K562 (cell line): ENCODE results near the gene SLC2A9. TPM values are rescaled to one million over a fixed set of nuclear protein-coding genes. Genes with fewer than 3 reads are reported as not detected.

Experiments used
- ATAC-seq: fragments of 200-7000 bp; cut with Tn5 transposase; 3 replicates; pipeline ENCODE4 v1.9.1; 2020; ENCODE audit warnings: moderate library complexity
- BruUV-seq: library from RNA; stranded (reverse); fragments of 400-500 nt; replicated peaks from 2 replicates; lab custom pipeline; 2021; lab: Mats Ljungman, UMichigan
- CTCF ChIA-PET: fragments of 300-600 bp; formaldehyde crosslinking; extraction: SDS; loops from one replicate; lab custom pipeline; 2021; ENCODE audit warnings: low intra/inter-chr PET ratio; lab: Yijun Ruan, JAX
- POLR2A ChIA-PET: fragments of 300-600, 350-650 bp; sonication (Branson Sonifier 250); formaldehyde crosslinking; extraction: SDS; loops from one replicate; lab custom pipeline; 2021; ENCODE audit warnings: antibody characterized with exemption, inconsistent platforms; lab: Yijun Ruan, JAX
- DNase-seq, 4 experiments: peaks; one replicate each; pipeline versions ENCODE4 v3.0.0 to v3.0.0-alpha.2; 2011 to 2018; ENCODE audit warnings: low spot score in 3 of 4, mixed read lengths in 3 of 4; ENCODE audit errors: extremely low read depth in 1 of 4
- FAIRE-seq: peaks from 2 replicates; lab custom pipeline; 2011; peaks lifted over from hg19 to GRCh38; lab: Jason Lieb, UNC
- H2AFZ ChIP-seq: 2 replicates; pipeline ENCODE4 v1.6.0; 2011; ENCODE audit warnings: low read depth, low read length, control low read depth, inconsistent platforms
- H3K27ac ChIP-seq: fragments of 200-600 bp; 3 replicates; pipeline ENCODE4 v1.8.0; 2011; ENCODE audit warnings: low read depth, mild to moderate bottlenecking, control low read depth, inconsistent platforms, low read length, moderate library complexity, mixed read lengths; ENCODE audit errors: extremely low read depth
- H3K27me3 ChIP-seq, 2 experiments: fragments of 300-600 bp in 1 of 2; 2 replicates in 1 of 2; 3 replicates in 1 of 2; pipeline versions ENCODE4 v1.6.0 to v1.8.0; 2011; ENCODE audit warnings: inconsistent platforms in 2 of 2, low read length in 2 of 2, mild to moderate bottlenecking in 1 of 2, mixed read lengths in 1 of 2, moderate library complexity in 1 of 2; ENCODE audit not compliant: control insufficient read depth in 2 of 2, insufficient read depth in 2 of 2
- H3K36me3 ChIP-seq: fragments of 300-600 bp; 3 replicates; pipeline ENCODE4 v1.8.0; 2011; ENCODE audit warnings: mild to moderate bottlenecking, low read length, inconsistent platforms; ENCODE audit not compliant: control insufficient read depth, insufficient read depth
- H3K4me1 ChIP-seq, 2 experiments: fragments of 200-600 bp in 1 of 2; replicated peaks in 1 of 2; 2 replicates in 1 of 2; 3 replicates in 1 of 2; pipeline versions ENCODE4 v1.5.1 to v1.8.0; 2011; ENCODE audit warnings: inconsistent platforms in 2 of 2, low read length in 2 of 2, mild to moderate bottlenecking in 1 of 2, mixed read lengths in 1 of 2, moderate library complexity in 1 of 2; ENCODE audit not compliant: control insufficient read depth in 2 of 2, insufficient read depth in 2 of 2
- H3K4me2 ChIP-seq: 2 replicates; pipeline ENCODE4 v1.6.1; 2011; ENCODE audit warnings: low read length, control low read depth, inconsistent platforms, mixed read lengths; ENCODE audit not compliant: insufficient read depth
- H3K4me3 ChIP-seq: fragments of 200-600 bp; sonication (generic), shearing (Covaris generic); 2 replicates; pipeline ENCODE4 v1.5.1; 2016; ENCODE audit warnings: control low read depth, inconsistent platforms
- H3K79me2 ChIP-seq: fragments of 200-600 bp; 3 replicates; pipeline ENCODE4 v1.8.0; 2011; ENCODE audit warnings: low read length, inconsistent platforms; ENCODE audit not compliant: control insufficient read depth, insufficient read depth
- H3K9ac ChIP-seq, 2 experiments: 2 replicates each; pipeline versions ENCODE4 v1.6.0 to v1.6.1; 2011; ENCODE audit warnings: low read depth in 2 of 2, low read length in 2 of 2, control low read depth in 1 of 2, inconsistent platforms in 1 of 2, mild to moderate bottlenecking in 1 of 2, mixed read lengths in 1 of 2; ENCODE audit not compliant: insufficient read depth in 1 of 2
- H3K9me1 ChIP-seq: one replicate; pipeline ENCODE4 v1.6.0; 2011; ENCODE audit warnings: inconsistent platforms, mild to moderate bottlenecking, low read length, moderate library complexity; ENCODE audit not compliant: control insufficient read depth, insufficient read depth
- H3K9me3 ChIP-seq: replicated peaks from 2 replicates; pipeline ENCODE4 v1.5.1; 2011; ENCODE audit warnings: low read depth, low read length, inconsistent platforms; ENCODE audit not compliant: control insufficient read depth, insufficient read depth
- H4K20me1 ChIP-seq: replicated peaks from 2 replicates; pipeline ENCODE4 v1.6.1; 2011; ENCODE audit warnings: low read length, inconsistent platforms, mixed read lengths; ENCODE audit not compliant: control insufficient read depth, insufficient read depth
- ATF7 ChIP-seq: fragments of 450-650 bp; IDR thresholded peaks from 2 replicates; pipeline ENCODE4 v1.7.1; 2014; ENCODE audit warnings: mild to moderate bottlenecking, moderate library complexity
- CHCHD3 ChIP-seq: fragments of 250-450 bp; sonication (Bioruptor Pico); IDR thresholded peaks from 2 replicates; pipeline ENCODE4 v2.1.2; 2022; ENCODE audit warnings: mild to moderate bottlenecking
- CHD2 ChIP-seq: IDR thresholded peaks from 2 replicates; pipeline ENCODE4 v1.6.1; 2011; ENCODE audit warnings: low read depth, low read length
- DMBX1 ChIP-seq: fragments of 250-450 bp; sonication (Bioruptor Pico); IDR thresholded peaks from 2 replicates; pipeline ENCODE4 v1.8.0; 2022; ENCODE audit warnings: inconsistent platforms, mild to moderate bottlenecking, moderate library complexity, borderline replicate concordance
- JUN ChIP-seq, 2 experiments: sonication (generic) in 1 of 2; formaldehyde crosslinking in 1 of 2; IDR thresholded peaks; 2 replicates each; pipeline versions ENCODE4 v1.6.1 to v1.8.0; 2012 to 2022; ENCODE audit warnings: borderline replicate concordance in 2 of 2, mild to moderate bottlenecking in 2 of 2, improper control_type of control experiment in 1 of 2, low read depth in 1 of 2, low read length in 1 of 2, missing genetic modification reagents in 1 of 2
- JUND ChIP-seq, 2 experiments: IDR thresholded peaks; 2 replicates in 1 of 2; 3 replicates in 1 of 2; pipeline ENCODE4 v1.6.1; 2011; ENCODE audit warnings: borderline replicate concordance in 2 of 2, low read depth in 2 of 2, low read length in 2 of 2, improper control_type of control experiment in 1 of 2, missing biosample characterization in 1 of 2, missing genetic modification characterization in 1 of 2, missing genetic modification reagents in 1 of 2
- KLF10 ChIP-seq: fragments of 250-450 bp; sonication (Bioruptor Pico); IDR thresholded peaks from 2 replicates; pipeline ENCODE4 v1.6.1; 2021; ENCODE audit warnings: matching md5 sums
- KLF16 ChIP-seq: IDR thresholded peaks from 2 replicates; pipeline ENCODE4 v1.6.1; 2016; ENCODE audit warnings: antibody characterized with exemption
- NONO ChIP-seq, 2 experiments: fragments of 200-400 bp in 1 of 2; fragments of 450-650 bp in 1 of 2; formaldehyde crosslinking in 1 of 2; IDR thresholded peaks; 2 replicates each; pipeline ENCODE4 v1.6.1; 2017; ENCODE audit warnings: low read depth in 2 of 2, mild to moderate bottlenecking in 2 of 2, moderate library complexity in 2 of 2, low read length in 1 of 2
- RB1 ChIP-seq: fragments of 450-650 bp; IDR thresholded peaks from 2 replicates; pipeline ENCODE4 v1.6.1; 2017; ENCODE audit warnings: low read depth, mild to moderate bottlenecking
- RBM17 ChIP-seq: fragments of 200-400 bp; formaldehyde crosslinking; IDR thresholded peaks from 2 replicates; pipeline ENCODE4 v1.6.1; 2017; ENCODE audit warnings: low read depth, mild to moderate bottlenecking, low read length, borderline replicate concordance
- SMAD2 ChIP-seq: fragments of 150-350 bp; IDR thresholded peaks from 2 replicates; pipeline ENCODE4 v1.6.1; 2014; ENCODE audit warnings: low read depth, mild to moderate bottlenecking, low read length
- SRSF7 ChIP-seq: fragments of 200-400 bp; formaldehyde crosslinking; optimal IDR thresholded peaks from 2 replicates; pipeline ENCODE3; 2017; ENCODE audit warnings: mild to moderate bottlenecking, low read depth, low read length
- YY1 ChIP-seq, 3 experiments: IDR thresholded peaks; 2 replicates each; pipeline ENCODE4 v1.6.1; 2011; ENCODE audit warnings: low read length in 2 of 3, mild to moderate bottlenecking in 2 of 3, moderate library complexity in 2 of 3, borderline replicate concordance in 1 of 3, control low read depth in 1 of 3, low read depth in 1 of 3; ENCODE audit not compliant: insufficient read depth in 3 of 3, insufficient replicate concordance in 2 of 3, control insufficient read depth in 1 of 3, insufficient read length in 1 of 3; ENCODE audit errors: extremely low read depth in 1 of 3
- ZNF507 ChIP-seq: conservative IDR thresholded peaks from 2 replicates; pipeline ENCODE4 v1.6.1; 2017; ENCODE audit warnings: missing genetic modification characterization, missing compliant biosample characterization
- ZNF668 ChIP-seq: fragments of 250-450 bp; sonication (Bioruptor Pico); IDR thresholded peaks from 2 replicates; pipeline ENCODE4 v1.8.0; 2022; ENCODE audit warnings: mild to moderate bottlenecking, inconsistent platforms
- ZNF830 ChIP-seq: fragments of 250-450 bp; sonication (Bioruptor Pico); IDR thresholded peaks from 2 replicates; pipeline ENCODE4 v1.5.0; 2021; ENCODE audit warnings: mild to moderate bottlenecking
- WGBS: fragments of 100-300 bp; shearing (Covaris generic); methylation state at CpG from one replicate; pipeline ENCODE4 v1.1.6; 2016; ENCODE audit warnings: low coverage, mixed read lengths; ENCODE audit not compliant: insufficient coverage; ENCODE audit errors: missing lambda C conversion rate; 5-methylcytosine and 5-hydroxymethylcytosine counted together
- in situ Hi-C: fragments of 300-500 bp; cut with MboI; formaldehyde crosslinking; loops from 4 replicates; pipeline ENCODE4 v1.15.0; 2018; ENCODE audit warnings: inconsistent platforms, mixed read lengths
- intact Hi-C: fragments of 100-400 bp; cut with micrococcal nuclease; formaldehyde crosslinking; loops from 2 replicates; pipeline ENCODE4 v1.14.2; 2022
- polyA plus RNA-seq, 8 experiments: library from polyadenylated mRNA; depleted of rRNA in 4 of 8; stranded (reverse) in 5 of 8; unstranded in 3 of 8; fragments of >200 nt; fragmentation: Nextera tagmentation in 2 of 8; fragmentation: Illumina TruSeq in 1 of 8; extraction: Ambion mirVana in 2 of 8; extraction: Trizol in 1 of 8; gene quantifications; 2 replicates each; pipeline versions ENCODE4 v1.2.1 to v1.2.3, GENCODE V29; 2011 to 2014; ENCODE audit warnings: inconsistent platforms in 1 of 8, missing spikeins in 1 of 8
- total RNA-seq, 7 experiments: library from RNA; depleted of rRNA in 6 of 7; stranded (reverse); fragments of >200 nt in 6 of 7; fragmentation: Illumina TruSeq in 2 of 7; extraction: Trizol in 2 of 7; gene quantifications; 2 replicates each; pipeline versions ENCODE4 v1.2.1 to v1.2.3, GENCODE V29; 2011 to 2021; ENCODE audit warnings: low replicate concordance in 1 of 7
- TF ChIP-seq, protein P1 (sequence below): fragments of 250-450 bp; sonication (Bioruptor Pico); IDR thresholded peaks from 2 replicates; pipeline ENCODE4 v1.8.0; 2022; ENCODE audit warnings: moderate library complexity, mild to moderate bottlenecking, inconsistent platforms
- TF ChIP-seq, protein P2 (sequence below), 2 experiments: fragments of 450-650 bp in 1 of 2; sonication (generic) in 1 of 2; formaldehyde crosslinking in 1 of 2; IDR thresholded peaks in 1 of 2; conservative IDR thresholded peaks in 1 of 2; 2 replicates each; pipeline versions ENCODE4 v1.6.1 to v1.8.1; 2016 to 2023; ENCODE audit warnings: mild to moderate bottlenecking in 2 of 2, moderate library complexity in 2 of 2, inconsistent platforms in 1 of 2, missing genetic modification reagents in 1 of 2

Gene SLC2A9
- total and polyA plus RNA-seq, 9 of the 15 experiments (the other 6 are each of a cell fraction or from before 2014, with no cell fraction given) = 0.15 to 1.9 (median 0.76) TPM

DNA sequence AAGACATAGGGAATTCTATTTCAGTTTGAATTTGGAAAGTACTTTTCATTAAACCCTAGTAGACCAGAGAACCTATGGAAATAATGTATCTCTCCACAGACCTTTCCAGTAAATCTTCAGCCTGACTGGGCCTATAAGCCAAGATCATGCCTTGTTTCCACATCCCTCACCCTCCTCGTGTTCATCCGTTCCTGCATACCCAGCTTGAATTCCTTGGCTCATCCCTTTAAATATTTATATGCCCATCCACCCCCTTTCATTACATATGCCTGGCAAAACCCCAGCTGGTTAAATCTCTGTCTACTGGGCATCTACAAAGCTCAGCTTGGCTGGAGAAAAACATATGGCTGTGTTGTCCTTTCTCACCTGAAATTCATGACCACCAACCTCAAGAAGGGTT lies 32.4 kb downstream of the SLC2A9 start (continued):
- TF ChIP-seq JUN (IDR thresholded peaks at IDR 0.05; ENCODE audit: borderline replicate concordance, low read depth, low read length) (no peak), JUN (CRISPR knock-in tag; IDR thresholded peaks at IDR 0.05; ENCODE audit: borderline replicate concordance) (no peak), JUND (IDR thresholded peaks at IDR 0.05; ENCODE audit: borderline replicate concordance, low read depth, low read length) (no peak), JUND (tag; IDR thresholded peaks at IDR 0.05; ENCODE audit: borderline replicate concordance, low read depth, low read length) (no peak), CHCHD3 (CRISPR knock-in tag) (no peak)

DNA sequence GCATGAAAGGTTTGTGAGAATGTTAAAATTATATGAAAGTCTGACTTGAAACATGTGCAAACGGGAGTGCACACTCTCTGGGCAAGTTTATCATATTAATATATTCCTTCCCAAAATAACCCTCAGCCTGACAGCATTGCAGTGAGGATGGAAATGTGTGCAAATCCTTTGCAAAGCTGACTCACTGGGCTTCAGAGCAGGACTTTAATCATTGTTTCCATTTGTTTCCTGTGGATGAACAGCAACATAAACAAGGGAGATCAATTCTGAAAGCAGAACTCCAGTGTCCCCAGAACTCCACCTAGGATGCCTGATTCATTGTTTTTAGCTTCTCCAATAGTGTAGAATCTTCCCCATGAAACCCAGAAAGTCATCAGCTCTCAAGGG lies 32.9 kb downstream of the SLC2A9 start:
- ATAC-seq = no peak
- no peaks in the 10 kb centered on the region for H3K4me1 ChIP-seq
- no peaks in the 10 kb centered on the region for H3K79me2 ChIP-seq
- intact Hi-C loops = no loop called here
- no peak for DNase-seq
- no TSS peak for BruUV-seq
- FAIRE-seq = no peak
- CTCF ChIA-PET = no interaction called here
- H4K20me1 ChIP-seq = no peaks in the 10 kb centered on the region
- H3K4me3 ChIP-seq = no peak overlapping the region
- no peaks in the 10 kb centered on the region for H3K36me3 ChIP-seq
- no peak overlapping the region for H3K27ac ChIP-seq
- no peaks in the 10 kb centered on the region for H3K9me3 ChIP-seq
- 0% methylated on average over 1 of the region's 1 CpG for whole genome bisulfite sequencing
- POLR2A ChIA-PET = no interaction called here
- H2AFZ ChIP-seq = no peak overlapping the region
- H3K4me2 ChIP-seq = no peak overlapping the region
- peaks cover 0 to 14% of the 10 kb centered on the region in 2 experiments; a peak in 3 of 5 replicates for H3K27me3 ChIP-seq
- in situ Hi-C loops = no loop called here
- H3K9ac ChIP-seq = no peak overlapping the region
- peaks cover 3% of the 10 kb centered on the region for H3K9me1 ChIP-seq
- TF ChIP-seq ZNF668 (CRISPR knock-in tag) (no peak), DMBX1 (CRISPR knock-in tag) (no peak), YY1 (IDR thresholded peaks at IDR 0.05; ENCODE audit: borderline replicate concordance in 1 of 3, control insufficient read depth in 1 of 3, extremely low read depth in 1 of 3, insufficient read depth in 3 of 3, insufficient read length in 1 of 3, insufficient replicate concordance in 2 of 3, low read depth in 1 of 3, low read length in 2 of 3) (no peak), NONO (IDR thresholded peaks at IDR 0.05; ENCODE audit: low read depth in 2 of 2, low read length in 1 of 2) (no peak), ZNF830 (CRISPR knock-in tag) (no peak), ATF7 (no peak), SMAD2 (no peak), CHD2 (no peak), KLF16 (no peak), SRSF7 (no peak), ZNF507 (tag) (no peak), RB1 (no peak), RBM17 (no peak), KLF10 (CRISPR knock-in tag) (no peak)
- TF ChIP-seq, protein P1, sequence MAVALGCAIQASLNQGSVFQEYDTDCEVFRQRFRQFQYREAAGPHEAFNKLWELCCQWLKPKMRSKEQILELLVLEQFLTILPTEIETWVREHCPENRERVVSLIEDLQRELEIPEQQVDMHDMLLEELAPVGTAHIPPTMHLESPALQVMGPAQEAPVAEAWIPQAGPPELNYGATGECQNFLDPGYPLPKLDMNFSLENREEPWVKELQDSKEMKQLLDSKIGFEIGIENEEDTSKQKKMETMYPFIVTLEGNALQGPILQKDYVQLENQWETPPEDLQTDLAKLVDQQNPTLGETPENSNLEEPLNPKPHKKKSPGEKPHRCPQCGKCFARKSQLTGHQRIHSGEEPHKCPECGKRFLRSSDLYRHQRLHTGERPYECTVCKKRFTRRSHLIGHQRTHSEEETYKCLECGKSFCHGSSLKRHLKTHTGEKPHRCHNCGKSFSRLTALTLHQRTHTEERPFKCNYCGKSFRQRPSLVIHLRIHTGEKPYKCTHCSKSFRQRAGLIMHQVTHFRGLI (CRISPR knock-in tag) = no peak
- TF ChIP-seq, protein P2, sequence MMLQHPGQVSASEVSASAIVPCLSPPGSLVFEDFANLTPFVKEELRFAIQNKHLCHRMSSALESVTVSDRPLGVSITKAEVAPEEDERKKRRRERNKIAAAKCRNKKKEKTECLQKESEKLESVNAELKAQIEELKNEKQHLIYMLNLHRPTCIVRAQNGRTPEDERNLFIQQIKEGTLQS (IDR thresholded peaks at IDR 0.05) = no peak
- TF ChIP-seq, protein P2 (CRISPR knock-in tag; conservative IDR thresholded peaks at IDR 0.05) = no peak
